HCEC 1CT (cell line): Measurements from ENCODE around the gene TAL1.

Source experiments
- DNase-seq: peaks from one replicate; pipeline ENCODE4 v3.0.0-alpha.2; 2017

Gene TAL1

DNA sequence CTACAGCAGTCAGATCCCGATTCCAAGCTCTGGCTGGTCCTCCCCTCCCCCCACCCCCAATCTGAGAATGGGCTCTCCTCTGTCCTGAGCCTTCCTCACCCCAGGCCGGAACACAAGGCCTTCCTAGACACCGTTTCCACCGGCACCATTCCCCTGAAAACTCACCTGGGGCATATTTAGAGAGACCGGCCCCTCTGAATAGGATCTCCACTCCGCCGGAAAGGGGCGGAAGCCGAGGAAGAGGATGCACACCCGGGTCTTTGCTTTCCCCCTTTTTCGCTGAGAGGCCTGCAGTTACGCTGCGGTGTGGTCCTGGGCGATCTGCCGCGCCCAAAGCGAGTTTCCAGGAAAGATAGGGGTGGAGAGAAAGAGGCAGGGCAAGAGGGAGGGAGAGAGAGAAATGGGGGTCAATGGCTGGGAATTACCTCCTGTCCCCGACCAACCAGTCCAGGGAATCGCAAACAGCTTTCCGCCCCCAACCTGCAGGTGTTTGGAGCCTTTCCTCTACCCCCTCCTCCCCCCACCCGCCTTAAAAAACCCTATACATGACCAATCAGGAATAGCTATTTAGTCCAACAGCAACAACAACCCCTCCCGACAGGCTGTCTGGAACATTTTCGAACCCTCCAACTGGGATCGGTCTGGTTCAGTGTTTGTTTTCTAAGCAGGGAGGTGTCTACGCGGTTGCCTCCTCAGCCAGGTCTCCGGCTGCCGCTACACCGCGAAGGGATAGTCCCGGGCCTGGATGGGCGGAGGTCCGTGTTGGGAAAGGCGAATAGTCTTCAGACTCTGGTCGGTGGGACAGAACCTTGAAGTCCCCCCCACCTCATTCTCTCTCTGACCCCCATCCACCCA, 2.8 kb downstream of the TAL1 start:
- DNase-seq: no peak

DNA sequence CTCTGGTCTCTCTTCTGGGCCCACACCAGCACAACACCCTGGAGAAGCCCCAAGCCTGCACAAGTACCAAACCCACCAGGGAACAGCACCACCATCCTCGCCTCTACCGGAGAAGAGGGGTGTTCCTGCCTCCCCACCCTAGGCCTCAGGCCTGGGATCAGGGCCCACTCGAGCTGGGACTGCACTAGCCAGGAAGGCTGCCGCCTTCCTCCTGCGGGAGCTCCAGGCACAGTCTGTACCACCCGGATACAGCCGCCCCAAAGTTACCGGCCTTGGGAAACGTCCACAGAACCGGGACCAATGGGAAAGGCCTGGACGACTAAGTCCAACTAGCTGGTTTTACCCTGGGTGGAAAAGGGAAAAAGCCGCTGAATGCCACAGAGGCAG, 3.4 kb downstream of the TAL1 start:
- no peak for DNase-seq

DNA sequence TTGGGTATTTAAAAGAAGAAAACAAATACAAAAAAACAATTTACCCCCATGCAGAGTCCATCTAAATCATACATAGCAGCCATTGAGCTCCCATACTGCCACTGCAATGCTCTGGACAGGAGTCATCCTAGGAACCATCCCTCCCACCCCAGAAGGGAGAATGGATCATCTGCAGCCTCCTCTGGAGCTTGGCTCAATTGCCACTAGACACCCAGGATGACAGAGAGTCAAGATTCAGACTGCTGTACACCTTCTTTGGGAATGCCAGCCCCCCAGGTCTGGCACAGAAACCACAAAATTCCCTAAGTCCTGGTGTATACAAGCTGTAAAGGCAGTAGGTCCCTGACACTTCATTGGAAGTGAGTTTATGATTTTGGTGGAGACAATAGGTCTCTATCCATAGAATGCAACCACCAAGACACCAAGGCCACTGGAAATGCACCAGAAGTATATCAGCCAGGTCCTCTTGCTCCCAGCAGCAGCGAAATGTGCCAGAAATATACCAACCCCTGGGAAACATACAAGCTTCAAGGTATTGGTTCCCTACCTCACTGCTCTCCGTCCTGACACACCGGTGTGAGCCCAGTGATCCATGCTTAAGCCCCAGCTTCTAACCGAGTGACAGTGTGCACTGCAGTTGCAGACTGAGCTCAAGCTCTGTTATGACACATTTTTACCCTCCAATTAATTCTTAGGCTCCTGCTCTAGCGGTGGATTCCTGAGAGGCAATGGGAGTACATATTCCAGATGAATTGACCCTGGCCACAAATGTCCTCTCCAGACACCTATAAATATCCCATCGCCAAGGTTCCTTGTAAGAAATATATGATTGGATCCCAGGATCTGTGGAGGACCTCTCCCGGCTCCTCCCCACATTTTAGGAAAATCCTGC, 4.4 kb downstream of the TAL1 start:
- no peak for DNase-seq

DNA sequence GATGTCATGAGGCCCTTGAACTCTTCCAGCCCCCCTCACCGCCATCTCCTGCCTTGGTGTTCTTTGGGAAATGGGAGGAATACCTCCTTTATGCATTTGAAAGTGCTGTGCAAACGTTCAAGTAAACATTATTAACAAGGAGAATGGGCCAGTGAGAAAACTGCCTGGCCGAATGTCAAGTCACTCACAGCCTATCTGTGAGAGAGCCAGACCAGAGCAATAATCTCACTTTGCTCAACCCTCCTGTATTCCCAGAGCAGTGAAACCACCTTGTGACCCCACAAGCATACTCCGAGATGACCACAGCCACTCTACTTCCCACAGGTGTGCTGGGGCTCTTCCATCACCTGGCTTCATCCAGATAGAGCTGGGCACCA, 5.2 kb downstream of the TAL1 start:
- no peak for DNase-seq

DNA sequence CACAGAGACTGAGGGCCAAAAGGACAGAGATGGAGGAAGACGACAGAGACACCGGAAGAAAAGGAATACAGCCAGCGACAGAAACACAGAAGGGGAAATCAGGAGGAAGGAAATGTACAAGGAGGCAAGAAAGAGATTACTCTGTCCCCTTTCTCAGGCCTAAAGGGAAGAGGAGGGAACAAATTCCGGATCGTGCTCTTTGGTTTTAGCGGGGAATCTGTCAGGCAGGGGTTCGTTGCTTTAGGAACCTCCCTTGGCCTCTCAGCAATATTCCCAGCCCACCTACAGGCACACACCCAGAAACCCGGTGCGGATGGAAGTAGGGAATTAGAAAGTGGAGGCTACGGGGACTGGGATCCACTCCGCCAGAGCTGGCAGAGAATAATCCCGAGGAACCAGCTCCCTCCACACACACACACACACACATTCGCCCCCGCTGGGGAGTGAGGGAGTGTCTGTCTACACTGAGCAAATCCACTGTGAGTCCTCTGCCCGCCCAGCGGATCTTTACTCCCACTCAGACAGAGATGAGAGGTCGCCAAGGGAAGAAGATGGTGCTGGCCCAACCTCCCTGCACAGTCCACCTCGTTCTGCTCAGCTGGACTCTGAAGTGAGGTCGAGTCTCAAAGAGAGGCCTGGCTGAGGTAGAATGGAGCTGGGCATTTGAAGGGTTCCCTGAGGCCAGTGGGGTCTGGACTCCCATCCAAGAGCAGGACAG, 5.7 kb downstream of the TAL1 start:
- DNase-seq: no peak

DNA sequence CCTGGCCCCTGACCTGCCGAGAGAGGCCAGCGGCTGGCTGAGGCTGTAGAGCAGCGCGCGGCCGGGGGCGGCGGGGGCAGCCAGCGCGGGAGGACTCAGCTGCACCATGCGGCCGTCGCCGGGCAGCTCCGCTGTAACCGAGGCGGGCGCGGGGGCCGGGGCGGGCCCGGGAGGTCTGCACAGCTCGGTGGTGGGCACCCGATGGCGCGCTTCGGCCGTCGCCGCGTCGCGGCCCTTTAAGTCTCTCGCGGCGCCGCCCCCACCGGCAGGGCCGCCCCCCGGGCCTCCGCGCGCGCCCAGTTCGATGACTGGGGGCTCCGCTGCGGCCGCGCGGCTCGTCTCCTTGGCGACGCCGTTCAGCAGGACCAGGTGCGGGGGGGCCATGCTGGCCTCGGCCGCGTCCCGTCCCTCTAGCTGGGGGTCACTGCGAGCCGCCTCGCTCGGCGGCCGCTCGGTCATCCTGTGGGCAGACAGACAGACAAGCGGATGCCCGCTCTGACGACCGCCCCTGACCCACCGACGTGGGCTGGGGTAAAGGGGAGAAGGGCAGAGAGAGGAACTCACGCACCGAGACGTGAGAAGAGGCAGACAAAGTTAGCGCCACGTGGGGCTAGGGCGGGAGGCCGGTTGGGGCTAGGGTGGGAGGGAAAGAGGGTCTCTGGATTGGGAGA, 6.5 kb downstream of the TAL1 start:
- no peak for DNase-seq

DNA sequence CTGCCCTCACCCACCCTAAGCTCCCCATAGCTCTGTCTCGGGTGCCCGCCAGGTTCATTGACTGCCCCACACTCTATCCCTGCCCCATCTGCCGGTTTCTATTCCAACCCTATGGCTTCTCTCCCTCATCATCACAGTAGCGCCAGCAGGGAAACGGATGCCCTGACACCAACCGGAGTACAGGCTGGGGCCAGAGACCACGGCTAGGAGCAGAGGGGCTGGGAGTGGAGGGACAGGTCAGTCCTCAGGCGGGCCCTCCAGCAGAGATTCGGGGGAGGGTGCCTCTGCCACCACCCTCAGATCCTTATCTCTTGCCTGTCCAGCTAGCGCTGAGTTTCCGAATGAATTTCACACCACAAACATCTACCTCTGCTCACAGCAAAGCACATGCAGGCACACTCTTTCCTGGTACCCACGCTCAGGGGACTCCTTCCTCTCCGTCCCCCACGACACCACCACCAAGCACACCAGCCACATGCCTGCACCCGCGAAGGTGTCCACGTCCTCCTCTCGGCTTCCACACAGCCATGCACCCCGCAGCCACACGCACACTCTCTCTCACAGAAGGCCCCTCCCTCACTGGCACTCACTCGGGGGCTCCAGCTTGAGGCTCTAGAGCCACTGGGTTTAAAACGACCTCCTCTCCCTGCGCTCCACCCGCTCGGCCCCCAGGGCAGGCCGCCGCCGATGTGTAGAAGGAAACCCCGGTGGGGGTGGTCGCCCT, 7.2 kb downstream of the TAL1 start:
- DNase-seq: no peak

DNA sequence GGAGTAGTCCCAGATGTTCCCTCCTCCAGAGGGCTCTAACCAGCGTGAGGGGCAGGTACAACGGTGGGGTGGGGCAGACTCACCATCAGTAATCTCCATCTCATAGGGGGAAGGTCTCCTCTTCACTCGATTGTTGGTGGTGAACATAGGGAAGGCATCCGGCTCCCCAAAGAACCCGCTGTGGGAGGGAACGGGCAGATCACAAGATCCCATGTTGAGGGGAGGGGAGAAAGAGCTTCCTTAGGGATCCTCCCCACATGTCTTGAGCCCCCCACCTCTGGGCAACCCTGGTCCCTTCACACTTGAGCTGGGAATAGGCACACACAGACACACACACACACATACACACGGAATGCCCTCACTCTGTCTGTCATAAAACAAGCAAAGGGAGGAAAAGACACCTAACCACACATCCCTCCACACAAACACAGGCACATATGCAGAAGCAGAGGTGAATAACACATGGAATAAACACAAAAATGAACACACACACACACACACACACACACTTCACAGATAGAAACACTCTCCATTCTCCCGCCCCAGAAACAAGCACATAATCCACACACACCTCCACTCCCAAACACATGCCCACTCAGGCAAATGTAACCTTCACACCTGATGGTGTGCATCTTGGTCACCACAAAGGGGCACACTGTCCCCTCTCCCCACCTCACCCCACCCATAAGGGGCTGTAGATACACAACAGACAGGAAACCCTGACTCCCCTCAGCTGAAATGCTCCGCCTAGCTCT, 7.9 kb downstream of the TAL1 start:
- DNase-seq: no peak

DNA sequence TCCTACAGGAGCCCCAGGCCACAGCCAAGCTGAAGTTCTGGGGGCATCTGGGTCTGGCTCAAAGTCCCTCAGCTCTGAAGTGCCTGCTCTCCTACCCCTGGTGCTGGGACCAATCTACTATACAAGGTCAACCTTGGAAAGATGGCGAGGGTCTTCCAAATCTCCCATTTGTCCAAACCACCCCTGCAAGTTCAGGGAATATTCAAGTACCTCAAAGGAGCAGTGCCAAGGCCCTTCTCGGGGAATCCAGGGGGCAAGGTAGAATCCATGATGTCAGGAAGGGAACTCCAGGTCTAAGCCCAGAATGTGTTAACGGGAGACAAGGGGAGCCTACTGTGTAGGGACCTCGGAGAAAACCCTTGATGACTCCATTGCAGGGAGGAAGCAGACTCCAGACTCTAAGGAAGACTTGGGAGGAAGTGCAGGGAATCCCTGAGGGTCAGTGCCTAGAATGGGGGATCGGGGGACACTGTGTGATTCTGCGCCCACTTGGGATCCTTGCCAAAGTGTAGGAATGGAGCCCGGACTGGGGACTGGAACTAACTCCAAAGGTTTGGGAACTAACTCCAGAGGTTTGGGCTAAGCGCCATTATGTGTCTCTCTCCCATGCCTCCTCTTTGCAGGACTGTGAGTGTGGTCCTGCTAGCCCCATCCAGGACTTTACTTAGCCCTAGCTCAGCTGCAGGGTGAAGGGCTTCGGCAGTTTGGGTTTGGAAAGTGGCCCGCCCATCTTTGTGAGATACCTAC, 8.7 kb downstream of the TAL1 start:
- no peak for DNase-seq

DNA sequence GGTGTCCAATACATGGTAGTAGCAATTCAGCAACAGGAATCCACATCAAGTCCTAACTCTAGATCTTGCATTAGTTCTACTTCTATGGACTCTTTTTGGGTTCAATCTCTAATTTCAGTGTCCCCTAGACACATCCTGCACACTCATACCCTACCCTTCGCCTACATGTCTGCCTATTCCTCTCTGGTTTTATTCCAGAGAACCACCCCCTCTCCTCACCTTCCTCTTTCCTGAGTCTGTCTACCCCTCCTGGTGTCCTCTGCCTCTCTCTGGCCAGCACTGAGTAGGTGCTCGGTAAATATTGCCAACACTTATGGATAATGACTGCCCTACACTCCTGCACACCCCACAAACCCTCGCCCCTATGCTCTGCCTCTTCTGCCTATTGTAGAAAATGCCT, 9.5 kb downstream of the TAL1 start:
- DNase-seq: no peak

DNA sequence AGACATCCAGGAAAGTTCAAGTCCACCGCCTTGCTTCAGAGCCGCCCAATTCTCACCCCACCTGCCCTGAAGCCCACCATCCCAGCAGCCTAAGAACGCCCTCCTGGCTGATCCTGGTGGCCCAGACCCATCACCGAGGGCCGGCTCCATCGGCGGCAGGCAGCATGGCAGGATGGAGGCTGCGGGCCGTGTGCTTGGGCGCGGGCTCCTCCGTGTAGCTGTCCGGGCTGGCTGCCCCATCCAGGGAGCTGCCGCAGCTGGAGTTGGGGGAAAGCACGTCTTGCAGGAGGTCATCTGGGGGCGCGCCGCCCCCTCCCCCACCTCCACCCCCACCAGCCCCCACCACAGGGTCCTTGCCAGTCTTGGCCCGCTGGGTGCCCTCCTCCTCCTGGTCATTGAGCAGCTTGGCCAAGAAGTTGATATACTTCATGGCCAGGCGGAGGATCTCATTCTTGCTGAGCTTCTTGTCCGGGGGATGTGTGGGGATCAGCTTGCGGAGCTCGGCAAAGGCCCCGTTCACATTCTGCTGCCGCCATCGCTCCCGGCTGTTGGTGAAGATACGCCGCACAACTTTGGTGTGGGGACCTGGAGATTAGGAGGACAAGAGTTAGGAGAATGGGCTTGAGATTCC, 12.3 kb downstream of the TAL1 start:
- DNase-seq: no peak

DNA sequence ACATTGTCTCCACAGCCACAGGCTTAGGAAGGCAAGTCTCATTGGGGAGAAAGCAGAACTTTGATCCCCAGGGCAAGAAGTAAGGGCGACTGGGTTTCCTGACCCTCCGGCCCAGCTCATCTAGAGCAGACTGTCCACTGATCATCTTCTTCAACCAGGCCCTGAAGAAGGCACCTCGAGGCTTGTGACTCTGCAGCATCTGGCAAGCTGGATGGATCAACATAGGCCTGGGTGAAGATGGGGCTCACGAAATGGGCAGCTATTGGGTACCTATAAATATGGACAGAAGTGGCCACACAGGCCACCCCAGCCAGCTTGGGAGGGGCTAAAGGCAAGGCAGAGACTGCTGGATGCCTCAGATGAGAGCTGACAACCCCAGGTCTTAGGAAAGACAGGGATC, 13.0 kb downstream of the TAL1 start:
- no peak for DNase-seq

DNA sequence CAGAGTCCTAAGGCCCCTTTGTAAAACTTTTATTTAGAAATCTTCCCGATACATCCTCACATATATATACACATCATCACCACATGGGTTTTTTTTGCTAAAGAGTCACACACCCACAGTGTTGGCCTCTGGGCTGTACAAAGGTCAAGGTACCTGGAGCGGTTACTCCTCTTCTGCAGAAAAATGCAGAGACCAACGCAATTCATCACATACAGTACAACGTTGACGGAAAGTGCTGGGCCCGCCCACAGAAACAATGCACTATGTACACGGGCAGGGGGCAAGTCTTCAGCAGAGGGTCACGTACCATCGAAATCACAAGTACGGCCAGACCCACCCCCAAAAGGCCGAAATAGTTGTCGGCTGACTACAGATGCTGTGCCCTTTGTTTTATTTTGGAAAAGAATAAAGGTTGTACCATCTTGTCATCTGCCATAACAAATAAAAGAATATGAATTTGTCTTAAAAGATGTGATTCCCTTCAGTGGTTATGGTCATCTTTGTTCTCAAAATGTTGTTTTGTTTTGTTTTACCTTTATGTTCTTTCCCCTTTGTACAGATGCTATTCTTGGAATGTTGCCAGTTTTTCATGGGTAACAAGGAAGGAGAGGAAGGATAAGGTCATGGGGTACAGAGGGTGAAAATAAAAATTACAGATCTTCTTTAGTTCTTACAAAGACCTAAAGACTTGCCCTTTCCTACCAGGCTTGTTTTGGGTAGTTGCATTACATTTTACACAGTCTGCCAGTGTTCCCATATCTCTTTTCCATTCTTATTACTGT, 15.6 kb downstream of the TAL1 start:
- DNase-seq: no peak

DNA sequence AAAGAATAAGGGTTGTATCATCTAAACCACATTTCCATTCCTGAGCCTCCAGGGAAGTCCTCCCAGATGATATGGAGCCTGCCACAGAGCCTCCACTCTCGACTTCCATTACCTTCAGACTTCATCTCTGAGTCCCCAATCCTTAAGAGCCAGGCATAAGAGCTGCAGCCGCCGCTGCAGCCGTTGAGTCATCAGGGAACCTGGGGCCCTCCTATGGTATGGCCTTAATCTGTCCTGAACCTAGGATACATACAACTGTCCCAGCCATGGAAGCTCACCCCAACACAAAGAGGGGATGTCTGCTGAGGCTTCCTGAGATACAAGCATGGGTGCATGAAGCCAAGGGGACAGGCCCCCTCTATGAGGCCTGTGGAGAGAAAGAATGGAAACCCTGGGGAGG, 16.3 kb downstream of the TAL1 start:
- no peak for DNase-seq

DNA sequence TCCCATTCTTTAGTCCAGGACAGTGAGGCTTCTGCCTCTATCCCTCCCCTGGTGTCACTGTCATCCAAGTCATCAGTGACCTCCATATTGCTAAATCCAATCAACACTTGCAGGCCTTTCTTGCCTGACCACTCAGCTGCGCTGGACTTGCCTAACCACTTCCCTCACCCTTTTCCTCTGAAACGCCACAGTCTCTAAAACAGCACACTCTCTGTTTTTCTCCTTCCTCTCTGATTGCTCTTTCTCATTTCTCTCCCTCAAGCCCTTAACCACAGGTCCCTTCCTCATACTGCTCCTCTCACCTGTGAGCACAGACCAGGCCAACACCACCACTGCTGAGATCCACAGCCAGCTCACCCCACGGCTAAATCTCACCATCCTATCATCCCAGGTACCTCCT, 17.5 kb downstream of the TAL1 start:
- DNase-seq: no peak

DNA sequence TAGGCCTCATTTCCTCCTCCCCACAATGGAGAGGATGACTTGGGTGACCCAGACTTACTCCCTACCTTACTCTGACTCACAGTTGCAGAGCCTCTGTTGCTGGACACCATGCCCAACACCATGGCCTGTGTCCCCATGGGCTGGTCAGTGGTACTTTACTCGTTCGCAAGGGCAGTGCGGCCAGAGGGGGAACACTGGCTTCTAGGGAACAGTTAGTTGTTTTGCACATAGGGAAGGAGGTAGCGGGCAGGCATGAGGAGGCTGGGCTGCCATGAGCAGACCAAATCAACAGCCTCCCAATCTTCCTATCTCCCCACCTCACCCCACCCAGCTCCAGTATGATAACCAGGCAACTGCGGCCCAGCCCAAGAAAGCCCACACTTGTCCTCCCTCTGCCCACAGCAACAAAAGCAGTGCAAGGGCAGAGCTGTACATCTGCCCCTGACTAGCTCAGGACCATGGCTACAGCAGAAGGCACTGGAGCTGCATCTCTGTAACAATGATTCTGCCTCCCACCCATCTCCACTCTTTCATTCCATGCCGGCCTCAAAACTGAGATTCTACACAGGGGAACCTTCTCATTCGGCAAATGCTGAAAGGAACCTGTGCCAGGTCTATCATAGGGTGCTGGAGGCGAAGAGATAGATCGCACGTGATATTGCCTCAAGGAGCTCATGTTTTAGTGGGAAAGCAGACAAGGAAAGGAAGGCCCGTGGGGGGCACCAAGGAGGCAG, 18.6 kb downstream of the TAL1 start:
- no peak for DNase-seq

DNA sequence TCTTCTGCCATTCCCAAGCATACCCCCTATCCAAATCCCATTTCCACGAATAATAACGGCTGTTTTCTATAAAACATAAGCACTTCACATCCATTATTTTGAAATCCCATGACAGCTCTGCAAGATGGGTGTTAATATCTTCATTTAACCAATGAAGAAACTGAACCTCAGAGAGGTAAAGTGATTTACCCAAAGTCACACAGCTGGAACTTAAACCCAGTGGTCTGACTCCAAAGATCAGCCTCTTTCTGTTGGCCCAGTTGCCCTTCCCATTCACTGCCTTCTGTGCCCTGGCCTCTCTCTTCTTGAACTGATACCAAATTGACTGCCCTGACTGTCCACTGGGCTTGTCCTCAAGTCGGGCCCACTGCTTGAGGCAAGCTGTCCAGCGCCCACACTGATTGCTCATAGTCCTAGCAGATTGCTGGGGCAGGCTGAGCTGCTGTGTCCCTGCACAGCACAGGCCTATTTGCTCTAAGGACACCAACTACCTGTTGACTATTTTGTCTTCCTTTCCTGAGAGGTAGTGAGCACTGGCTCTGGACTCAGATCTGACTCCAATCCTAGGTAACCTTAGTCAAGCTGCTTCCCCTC, 19.3 kb downstream of the TAL1 start:
- no peak for DNase-seq

DNA sequence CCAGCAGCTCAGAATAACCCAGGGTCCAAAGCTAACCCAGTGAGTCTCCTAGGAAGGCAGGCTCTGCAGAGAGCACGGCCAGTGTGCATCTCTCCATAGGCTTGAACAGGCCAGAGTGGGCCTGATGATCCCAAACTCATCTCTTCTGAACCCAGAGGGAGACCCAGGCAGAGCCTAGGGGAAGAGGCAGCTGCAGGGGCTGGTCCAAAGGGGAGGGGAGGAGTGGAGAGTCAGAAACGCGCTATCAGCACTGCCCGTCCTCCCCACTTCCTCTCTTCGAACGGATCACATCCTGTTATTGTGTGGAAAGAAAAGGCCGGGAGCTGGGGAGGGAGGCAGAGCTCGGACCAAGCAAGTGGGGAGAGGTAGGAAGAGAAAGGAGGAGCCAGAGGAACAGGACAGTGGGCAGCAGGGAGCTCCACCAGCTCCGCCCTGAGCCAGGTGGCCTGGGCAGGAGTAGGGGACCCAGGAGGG, 20.2 kb downstream of the TAL1 start:
- DNase-seq: no peak
